Activated CD4-positive, alpha-beta T cell treated with anti-CD3 and anti-CD28 coated beads for 4 hours (primary cell): Measurements from ENCODE around the gene MAP2K5.

Experiments
- DNase-seq, 2 donors: peaks; one replicate each; pipeline ENCODE4 v3.0.0-alpha.2; 2020

The MAP2K5 gene

DNA sequence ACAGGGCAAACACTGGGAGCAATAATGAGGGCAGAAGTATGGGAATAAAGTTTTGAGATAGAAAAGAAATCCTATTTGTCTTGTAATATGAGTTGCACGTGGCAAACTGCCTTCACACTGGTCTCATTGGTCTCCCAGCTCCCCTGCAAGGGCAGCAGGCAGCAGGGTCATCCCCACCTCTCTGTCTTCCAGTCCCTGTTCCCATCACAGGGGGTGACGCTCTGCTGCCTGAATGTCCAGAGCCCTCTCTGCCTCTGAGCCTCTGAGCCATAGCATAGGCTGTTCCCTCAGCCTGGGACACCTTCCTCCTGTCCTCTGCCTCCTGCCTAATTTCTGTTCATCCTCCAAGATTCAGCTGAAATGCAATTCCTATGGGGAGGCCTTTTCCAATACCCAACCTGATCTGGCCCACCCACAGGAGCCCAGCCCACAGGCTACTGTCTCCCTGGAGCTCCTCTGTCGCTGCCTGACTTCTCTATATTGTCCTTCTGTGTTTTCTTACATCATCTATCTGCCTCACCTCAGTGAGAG, 270.7 kb downstream of the MAP2K5 start:
- DNase-seq: no peak

DNA sequence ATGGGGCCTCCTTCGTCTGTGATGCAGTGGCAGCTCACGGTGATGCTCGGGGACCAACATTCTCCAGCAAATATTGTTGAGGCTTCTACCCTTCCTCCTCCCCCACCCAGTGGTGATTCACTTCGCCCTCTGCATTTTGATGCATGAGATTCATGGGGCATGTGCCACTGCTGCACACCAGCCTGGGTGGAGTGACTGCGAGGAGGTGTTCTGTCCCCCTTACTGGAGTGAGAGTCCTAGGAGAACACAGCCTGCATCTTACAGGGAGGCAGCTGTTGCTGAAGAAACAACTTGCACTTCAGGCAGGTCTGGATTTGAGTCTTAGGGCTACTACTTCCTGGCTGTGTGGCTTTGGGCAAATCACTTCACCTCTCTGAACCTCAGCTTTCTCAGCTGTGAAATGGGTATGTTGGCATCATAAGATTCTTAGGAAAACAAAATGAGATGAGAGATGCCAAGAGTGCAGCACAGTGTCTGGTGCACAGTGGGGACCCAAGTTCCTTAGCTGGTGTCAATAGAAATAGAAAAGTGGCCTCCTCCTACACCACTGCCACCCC, 272.6 kb downstream of the MAP2K5 start:
- no peak for DNase-seq

DNA sequence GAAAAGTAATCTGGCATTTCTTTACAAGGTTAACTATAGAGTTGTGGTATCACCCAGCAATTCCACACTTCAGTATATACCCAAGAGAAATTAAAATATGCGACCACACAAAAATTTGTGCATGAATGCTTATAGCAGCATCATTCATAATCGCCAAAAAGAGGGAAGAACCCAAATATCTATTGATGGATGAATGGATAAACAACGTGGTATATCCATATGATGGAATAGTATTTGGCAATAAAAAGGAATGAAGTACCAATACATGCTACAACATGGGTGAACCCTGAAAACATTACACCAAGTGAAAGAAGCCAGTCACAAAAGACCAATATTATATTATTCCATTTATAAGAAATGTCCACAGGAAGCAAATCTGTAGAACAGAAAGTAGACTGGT, 274.2 kb downstream of the MAP2K5 start:
- no peak for DNase-seq

DNA sequence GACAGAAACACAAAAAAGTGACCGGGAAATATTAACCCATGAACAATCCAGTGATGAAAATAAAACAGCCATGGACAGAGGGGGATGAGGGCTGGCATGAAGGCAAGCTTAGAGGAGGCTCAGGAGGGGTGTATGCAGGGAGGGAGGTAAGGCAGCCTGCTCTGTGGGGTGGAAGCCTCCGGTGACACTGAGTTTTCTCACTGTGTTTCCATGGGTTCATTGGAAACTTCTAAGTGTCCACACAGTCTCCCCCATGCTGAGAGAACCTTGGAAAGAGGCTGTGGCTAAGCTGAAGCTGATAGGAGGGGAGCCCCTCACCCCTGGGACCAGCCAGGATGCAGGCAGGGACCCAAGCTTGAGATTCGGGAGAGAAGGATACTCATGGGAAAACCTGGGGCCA, 276.0 kb downstream of the MAP2K5 start:
- DNase-seq: no peak

DNA sequence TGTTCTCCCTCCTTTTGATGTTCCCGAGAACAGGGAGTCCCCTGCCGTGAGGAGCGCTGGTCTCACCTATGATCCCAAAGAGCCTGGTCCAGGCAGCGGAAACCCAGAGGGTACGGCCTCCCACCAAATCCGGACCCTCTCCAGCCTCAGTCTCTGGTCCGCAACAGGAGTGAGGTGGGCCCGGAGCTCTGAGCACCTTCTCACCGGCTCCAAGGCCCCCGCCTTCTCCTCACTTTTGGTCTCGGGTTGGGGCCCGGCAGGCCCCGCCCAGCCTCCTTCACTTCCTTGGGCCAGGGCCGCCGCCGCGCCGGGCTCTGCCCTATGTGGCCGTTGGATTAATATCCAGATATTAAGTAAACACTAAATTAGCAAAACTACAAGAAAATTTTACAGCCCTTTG, 277.1 kb downstream of the MAP2K5 start:
- no peak for DNase-seq

DNA sequence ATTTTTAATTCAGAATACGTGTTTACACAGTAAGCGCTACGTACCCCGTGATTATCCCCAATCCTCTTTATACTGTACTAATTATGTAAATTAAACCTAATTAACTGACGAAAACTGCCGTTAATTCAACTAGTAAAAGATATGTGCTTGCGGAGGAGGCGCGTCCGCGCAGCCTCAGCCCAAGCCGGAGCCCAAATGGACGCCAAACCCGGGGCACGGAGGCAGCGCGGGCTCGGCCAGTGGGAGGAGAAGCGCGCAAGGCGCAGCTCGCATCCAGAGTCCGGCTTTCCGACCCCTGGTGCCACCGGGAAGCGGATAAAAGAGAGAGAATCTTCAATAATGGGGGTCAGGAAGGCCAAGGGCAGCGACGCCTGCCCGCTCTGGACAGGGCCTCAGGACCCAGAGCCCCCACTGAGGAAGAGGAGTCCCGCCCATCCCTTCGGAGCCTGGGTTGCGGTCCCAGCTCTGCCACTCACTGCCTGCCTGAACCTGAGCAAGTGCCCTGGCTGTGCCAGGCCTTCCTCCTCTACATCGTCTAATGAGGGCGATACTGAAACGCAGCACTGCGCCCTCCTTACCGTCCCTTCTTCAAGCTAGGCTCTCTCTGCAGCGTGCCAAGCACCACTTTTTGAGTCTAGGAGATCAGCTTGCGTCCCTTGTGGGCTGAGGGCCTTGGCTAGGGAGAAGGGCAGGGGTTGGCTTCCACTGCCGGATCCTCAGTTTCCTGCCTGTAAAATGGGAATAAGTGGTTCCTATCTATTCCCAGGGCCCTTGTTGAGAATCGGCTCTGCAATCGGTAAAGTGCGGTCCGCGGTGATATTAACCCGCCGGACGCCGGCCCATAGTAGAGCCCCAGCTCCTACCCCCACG, 277.9 kb downstream of the MAP2K5 start:
- no peak for DNase-seq

DNA sequence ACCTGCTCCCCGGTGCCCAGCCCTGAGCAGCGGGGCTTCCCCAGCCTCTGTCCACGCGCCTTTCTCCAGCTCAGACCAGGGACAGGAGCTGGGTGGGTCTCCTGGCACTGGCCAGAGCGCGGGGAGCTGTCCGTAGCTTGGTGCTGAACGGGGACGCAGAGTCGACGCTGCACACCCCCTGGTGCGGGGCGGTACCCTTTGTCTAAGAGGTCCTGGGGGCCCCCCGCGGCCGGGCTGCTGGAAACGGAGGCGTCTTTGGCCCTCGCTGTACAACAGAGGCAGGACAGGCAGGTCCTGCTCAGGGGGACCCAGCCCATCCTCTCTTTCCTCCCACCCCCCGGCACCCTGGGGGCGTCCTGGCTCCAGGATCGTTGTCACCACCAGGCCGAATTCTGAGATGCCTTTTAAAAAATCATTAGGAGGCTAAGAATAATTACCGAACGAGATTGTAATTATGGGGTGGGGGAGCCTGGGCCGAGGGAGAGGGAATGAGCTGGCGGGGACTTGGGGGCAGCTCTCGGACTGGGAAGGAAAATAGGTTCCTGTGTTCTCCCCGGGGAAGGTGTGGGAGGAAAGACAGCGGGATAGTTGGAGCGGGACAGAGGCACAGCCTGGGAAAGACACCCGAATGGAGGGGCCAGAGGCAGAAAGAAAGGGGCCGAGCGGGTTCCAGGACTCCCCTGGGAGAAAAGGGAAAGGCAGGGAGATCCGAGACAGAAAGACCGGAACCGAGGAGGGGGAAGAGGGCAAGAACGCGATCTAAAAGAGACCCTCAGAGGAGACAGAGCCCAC, 278.7 kb downstream of the MAP2K5 start:
- DNase-seq: no peak

DNA sequence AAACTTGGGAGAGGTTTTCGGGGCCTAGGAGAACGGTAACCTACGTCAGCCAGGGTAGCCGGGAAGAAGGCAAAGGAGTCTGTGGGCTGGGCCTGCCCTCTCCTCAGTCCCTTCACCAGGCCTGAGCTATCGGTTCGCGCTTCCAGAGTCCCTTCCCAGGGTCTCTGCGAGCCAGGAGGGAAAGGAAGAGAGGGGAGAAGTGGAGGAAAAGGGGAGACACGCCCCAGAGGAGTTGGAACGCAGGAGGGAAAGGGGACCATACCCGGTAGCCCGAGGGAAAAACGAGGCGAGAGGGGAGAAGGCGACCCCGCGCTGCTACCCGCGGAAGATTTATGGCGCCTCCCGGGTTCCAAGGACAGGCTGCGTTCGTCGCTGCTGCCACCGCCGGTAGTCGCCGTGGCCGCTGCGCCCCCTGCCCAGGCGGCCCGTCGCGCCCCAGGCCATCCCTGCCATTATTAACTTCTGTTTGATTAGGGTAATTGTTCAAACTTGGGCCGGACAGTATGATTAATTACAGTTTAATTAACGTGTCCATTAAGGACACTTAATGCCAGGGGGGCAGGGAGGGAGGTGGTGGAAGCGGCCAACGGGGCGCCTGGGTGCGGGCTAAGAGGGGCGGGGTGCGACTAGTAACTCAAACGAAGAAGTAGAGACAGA, 279.4 kb downstream of the MAP2K5 start:
- DNase-seq: no peak

DNA sequence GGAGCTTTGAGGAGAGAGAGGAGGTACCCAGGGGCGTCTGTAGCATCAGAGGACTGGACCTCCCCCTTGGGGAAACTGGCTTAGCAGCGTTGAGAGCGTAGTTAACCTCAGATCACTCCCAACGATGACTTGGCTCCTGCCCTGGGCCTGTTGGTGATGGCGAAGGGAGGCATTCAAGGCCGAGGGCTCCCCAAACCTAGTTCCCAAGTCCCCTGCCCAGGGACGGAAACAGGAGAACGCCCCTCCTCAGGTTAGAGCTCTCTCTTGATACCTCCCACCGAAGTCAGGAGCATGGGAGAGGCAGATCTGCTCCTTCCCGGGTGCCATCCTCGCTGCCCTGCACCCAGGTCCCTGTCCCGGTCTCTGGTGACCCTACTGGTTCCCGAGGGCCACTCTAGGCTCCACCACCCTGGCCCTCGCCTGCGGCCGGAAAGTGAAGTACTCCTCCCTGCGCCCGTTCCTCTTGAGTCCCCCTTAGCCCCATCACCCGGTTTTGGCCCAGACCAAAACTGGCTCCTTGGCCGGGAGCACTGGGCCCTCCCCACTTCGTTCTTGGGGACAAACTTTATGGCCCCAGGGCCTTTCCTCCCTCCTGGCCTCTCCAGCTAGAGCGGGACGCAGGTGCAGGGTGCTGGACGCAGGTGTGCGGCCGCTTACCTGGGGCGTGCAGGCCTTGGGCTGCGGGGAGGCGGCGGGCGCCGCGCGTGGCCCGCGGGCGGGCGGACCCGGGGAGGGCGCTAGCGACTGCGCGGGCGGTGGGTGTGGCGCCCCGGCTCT, 280.2 kb downstream of the MAP2K5 start:
- no peak for DNase-seq

DNA sequence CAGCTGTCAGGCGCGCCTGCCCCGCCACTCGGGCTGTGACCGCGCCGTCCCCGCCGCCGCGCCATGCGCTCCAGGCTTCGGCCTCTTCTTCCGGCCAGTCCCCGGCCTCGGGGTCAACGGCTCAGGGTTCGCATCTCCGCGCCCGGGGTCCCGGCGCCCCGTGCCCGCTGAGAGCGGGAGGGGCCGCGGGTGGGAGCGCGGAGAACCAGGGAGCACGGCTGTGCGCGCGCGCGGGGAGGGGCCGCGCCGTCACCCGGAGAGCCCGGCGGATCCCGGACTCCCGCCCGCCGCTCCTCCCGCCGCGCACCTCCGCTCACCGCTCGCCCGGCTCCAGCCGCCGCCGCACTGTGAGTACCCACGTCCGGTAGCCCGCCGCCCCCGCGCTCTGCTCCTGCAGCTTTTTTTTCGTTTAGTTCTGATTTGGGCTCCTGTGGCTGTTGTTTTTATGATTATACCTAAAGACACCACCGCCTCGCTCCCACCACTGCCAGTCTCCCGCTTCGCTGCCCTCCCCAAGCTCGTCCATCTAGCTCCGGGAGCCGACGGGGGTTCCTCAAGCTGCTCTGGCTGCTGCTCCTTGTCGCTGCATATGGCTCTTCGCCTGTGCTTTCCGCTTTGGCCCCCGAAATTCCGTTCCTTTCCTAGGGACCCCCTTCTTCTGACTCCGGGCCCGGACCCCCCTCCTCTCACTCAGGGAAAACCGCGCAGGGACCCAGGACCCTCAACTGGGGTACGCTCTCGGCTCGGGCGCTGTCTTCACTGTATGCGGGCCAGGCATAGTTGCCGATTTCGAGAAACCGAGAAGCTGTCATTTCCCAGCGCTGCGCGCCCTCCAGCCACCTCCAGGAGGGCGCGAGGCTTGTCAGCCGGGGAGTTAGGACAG, 281.1 kb downstream of the MAP2K5 start:
- no peak for DNase-seq

DNA sequence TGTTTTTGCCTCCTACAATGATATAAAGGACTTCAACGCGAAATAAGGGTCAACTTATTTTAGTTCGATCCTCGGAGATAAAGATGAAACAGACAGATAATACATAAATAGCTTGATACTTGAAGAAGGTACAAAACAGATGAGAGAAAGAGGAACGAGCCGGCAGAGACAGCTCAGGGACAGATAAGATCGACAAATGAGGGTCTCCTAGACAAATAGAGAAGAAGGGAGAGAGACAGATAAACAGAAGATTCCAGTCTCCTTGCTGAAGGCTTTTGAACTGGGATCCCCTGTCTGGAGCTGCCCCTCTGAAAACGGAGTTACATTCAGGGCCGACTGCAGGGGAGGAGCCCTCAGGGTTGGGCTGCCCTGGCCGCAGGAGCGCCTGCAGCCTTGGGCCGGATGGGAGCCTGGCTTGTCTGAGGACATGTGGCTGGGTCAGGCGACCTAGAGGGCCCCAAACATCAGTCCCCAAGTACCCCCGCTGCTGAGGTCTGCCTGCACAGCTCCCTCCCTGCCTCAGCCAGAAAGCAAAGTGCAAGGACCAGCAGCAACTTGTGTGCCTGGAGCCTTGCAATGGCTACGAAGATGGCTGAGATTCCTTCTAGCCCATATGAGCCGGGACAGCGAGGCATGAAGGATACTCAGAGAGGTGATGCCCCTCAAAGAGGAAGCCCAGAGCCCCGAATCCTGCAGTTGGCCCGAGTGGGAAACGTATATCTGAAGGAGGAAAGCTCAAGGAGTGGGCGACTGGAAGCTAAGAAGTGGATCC, 281.9 kb downstream of the MAP2K5 start:
- DNase-seq: no peak

DNA sequence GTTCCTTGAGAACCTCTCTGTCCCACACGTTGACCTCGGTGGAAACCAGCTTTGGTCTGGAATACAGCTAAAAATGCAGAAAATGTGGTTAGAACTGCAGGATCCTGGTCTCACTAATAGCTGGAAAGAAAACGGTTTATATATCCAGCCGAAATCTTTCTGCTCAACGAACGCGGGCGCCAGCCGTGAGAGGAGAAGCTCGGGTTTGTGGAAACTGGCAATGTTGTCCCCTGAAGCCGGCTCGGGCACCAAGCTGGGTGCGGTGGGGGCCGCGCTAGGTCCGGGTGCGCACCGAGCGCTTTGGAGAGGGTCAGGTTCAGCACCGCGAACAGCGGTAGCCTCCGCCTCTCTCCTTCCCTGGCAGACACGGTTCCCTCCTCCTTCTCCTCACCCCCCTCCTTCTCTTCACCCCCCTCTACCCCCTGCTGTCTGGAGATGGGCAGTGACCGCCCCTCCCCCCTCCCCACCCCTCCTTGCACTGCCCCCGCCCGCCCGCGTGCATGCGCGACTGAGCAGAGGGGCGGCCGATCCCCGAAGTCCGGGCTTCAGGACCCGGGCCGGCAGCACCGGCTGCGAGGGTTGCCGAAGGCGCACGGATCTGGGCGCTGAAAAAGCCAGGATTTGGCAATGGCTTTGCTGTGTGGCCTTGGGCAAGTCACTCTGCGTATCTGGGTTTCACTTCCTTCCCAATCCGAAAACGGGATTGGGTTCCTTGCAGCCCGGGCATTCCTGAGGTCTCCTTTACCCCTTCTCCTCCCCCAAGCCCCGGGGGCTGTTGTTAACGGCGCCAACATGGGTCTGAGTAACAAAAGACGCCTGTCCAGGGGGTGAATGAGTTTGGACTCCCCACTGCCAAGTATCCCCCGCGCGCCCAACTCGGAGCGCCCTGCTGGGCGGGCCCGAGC, 282.7 kb downstream of the MAP2K5 start, which contains the start of gene SKOR1:
Gene SKOR1, plus strand, starts transcription at position 534 of the 905 bp plus-strand sequence. Its CDS starts 94 bp downstream, at position 628.
- no peak for DNase-seq

DNA sequence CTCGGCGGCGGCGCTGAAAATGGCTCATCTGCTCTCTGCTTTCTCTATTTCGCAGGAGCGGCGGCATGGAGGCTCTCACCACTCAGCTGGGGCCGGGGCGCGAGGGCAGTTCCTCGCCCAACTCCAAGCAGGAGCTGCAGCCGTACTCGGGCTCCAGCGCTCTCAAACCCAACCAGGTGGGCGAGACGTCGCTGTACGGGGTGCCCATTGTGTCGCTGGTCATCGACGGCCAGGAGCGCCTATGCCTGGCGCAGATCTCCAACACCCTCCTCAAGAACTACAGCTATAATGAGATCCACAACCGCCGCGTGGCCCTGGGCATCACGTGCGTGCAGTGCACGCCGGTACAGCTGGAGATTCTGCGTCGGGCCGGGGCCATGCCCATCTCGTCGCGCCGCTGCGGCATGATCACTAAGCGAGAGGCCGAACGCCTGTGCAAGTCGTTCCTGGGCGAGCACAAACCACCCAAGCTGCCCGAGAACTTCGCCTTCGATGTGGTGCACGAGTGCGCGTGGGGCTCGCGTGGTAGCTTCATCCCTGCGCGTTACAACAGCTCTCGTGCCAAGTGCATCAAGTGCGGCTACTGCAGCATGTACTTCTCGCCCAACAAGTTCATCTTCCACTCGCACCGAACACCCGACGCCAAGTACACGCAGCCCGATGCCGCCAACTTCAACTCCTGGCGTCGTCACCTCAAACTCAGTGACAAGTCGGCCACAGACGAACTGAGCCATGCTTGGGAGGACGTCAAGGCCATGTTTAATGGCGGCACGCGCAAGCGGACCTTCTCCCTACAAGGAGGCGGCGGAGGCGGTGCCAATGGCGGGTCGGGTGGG, 283.6 kb downstream of the MAP2K5 start:
- DNase-seq: no peak

DNA sequence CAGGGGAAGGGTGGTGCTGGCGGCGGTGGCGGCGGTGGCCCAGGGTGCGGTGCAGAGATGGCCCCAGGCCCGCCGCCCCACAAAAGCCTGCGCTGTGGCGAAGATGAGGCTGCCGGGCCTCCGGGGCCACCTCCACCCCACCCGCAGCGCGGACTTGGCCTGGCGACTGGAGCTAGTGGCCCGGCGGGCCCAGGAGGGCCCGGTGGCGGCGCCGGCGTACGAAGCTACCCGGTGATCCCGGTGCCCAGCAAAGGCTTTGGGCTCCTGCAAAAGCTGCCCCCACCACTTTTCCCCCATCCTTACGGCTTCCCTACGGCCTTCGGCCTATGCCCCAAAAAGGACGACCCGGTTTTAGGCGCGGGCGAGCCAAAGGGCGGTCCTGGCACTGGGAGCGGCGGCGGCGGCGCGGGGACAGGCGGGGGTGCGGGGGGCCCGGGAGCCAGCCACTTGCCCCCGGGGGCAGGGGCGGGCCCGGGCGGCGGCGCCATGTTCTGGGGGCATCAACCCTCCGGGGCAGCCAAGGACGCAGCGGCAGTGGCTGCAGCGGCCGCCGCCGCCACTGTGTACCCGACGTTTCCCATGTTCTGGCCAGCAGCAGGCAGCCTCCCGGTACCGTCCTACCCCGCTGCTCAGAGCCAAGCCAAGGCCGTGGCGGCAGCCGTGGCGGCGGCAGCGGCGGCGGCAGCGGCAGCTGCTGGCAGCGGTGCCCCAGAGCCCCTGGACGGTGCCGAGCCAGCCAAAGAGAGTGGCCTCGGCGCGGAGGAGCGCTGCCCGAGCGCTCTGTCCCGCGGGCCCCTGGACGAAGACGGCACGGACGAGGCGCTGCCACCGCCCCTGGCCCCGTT, 284.4 kb downstream of the MAP2K5 start:
- no peak for DNase-seq

DNA sequence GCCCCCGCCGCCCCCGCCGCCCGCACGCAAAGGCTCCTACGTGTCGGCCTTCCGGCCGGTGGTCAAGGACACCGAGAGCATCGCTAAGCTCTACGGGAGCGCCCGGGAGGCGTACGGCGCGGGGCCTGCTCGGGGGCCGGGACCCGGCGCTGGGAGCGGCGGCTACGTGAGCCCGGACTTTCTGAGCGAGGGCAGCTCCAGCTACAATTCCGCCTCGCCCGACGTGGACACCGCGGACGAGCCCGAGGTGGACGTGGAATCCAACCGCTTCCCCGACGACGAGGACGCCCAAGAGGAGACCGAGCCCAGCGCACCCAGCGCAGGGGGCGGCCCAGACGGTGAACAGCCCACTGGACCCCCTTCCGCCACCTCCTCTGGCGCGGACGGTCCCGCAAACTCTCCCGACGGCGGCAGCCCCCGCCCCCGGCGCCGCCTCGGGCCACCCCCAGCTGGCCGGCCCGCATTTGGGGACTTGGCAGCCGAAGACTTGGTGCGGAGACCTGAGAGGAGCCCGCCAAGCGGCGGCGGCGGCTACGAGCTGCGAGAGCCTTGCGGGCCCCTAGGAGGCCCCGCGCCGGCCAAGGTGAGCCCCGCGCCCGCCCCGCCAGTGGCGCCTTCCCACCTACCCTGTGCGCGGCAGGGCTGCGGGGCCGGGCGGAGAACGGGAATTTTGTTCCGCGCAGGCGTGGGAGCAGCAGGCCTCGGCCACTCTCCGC, 285.2 kb downstream of the MAP2K5 start:
- DNase-seq: no peak

DNA sequence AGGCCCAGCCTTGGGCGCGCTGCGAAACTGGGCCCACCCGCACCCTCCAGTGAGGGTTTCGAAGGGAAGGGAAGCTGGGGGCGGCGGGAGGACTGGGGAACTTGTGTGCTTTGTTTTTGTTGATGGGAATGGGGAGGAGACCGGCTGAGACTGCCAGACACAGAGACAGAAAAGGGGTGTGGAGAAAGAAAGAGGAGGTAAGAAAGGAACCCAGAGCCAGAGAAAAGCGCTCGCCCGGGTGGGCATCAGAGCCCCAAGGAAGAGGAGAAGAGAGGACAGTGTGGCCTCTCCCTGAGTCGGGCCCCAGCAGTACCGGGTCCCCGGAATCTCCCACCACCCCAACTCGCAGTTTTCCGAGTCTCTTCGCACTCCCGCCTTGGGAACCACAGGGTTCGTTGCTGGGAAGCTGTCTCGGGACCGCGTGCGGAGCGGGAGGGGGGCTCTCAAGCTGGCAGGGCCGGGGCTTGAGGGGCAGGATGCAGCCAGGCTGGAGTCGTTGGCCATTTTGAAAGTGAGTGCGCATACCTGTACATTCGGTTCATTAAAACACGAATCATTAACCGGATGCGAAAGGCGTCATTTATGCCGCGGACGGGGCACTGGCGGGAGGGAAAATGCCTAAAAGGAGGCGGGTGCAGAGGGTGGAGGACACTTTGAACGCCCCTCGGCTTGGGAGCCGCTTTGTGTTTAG, 285.9 kb downstream of the MAP2K5 start:
- DNase-seq: no peak
